HG03039 (cell line): ENCODE measurements around the gene ADCY7.

Experiments
- ATAC-seq: cut with Tn5 transposase; IDR thresholded peaks from one replicate; pipeline ENCODE4 v1.9.1; 2021; ENCODE audit warnings: mild to moderate bottlenecking, moderate library complexity; ENCODE audit not compliant: unreplicated experiment

The ADCY7 gene

DNA sequence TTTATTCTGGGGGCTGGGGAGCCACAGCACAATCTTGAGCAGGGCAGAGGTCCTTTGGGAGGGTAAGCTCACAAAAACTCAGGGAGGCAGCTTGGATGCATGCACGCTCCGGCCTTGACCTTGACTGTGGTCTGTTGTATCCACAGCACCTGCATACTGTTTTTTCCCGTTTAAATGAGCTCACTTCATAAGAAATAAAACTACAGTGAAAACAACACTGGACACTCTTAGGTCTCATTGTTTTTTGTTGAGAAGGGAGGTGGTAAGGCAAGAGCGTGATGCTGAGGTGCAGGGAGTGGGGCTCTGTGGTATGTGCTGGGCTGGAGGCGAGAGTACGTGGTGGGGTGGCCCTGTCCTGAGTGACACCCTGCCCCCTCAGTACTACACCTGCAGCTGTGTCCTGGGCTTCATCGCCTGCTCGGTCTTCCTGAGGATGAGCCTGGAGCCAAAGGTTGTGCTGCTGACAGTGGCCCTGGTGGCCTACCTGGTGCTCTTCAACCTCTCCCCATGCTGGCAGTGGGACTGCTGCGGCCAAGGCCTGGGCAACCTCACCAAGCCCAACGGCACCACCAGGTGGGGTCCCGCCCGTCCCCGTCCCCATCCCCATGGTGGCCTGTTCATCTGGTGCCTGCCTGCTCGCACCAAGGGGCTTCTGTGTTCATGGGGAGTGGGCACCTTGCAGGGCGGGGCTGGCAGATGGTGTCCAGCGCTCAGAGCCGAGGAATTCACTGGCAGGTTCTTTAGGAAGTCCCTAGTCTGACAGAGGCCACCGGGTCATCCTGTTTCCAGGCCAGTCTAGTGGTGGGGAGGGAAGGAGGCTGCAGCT lies 44.2 kb downstream of the ADCY7 start:
- no peak for ATAC-seq

DNA sequence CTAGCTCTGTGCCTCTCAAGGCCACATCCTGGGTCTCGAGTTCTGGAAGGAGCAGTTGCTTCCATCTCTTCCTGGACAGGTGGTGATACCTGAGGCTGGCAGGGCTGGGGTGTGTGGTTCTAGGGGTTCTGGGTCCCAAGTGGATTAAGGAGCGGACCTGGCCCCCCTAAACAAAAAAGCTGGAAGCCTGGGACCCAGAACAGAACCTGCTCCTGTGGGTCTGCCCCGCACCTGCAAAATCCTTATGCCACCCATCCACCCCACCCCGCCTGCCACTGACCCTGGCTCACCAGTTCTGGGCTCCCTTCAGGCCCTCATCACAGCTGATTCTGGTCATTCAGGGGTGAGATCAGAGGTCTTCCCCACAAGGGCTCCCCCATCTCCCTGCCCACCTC lies 44.8 kb downstream of the ADCY7 start:
- no peak for ATAC-seq

DNA sequence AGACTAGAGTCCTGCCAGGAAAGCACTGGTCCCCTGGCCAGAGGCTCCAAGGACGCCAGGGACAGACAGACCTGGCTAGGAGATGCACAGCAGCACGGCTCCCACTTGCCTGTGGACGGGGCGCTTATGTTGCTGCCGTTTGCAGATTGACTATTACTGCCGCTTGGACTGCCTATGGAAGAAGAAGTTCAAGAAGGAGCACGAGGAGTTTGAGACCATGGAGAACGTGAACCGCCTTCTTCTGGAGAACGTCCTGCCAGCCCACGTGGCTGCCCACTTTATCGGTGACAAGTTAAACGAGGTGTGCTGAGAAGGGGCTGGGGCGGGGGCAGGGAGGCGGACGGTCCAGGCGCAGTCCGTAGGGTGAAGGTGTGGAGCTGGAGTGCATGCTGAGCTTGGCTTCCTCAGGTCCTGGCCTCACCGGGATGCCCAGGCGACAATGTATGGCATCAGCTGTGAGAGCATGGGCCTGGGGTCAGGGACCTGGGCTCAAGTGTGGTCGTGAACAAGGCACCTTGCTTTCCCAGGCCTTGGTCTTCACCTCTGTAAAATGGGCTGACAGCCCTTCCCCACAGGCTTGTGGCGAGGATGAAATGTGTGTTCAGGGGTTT lies 45.6 kb downstream of the ADCY7 start:
- ATAC-seq: no peak

DNA sequence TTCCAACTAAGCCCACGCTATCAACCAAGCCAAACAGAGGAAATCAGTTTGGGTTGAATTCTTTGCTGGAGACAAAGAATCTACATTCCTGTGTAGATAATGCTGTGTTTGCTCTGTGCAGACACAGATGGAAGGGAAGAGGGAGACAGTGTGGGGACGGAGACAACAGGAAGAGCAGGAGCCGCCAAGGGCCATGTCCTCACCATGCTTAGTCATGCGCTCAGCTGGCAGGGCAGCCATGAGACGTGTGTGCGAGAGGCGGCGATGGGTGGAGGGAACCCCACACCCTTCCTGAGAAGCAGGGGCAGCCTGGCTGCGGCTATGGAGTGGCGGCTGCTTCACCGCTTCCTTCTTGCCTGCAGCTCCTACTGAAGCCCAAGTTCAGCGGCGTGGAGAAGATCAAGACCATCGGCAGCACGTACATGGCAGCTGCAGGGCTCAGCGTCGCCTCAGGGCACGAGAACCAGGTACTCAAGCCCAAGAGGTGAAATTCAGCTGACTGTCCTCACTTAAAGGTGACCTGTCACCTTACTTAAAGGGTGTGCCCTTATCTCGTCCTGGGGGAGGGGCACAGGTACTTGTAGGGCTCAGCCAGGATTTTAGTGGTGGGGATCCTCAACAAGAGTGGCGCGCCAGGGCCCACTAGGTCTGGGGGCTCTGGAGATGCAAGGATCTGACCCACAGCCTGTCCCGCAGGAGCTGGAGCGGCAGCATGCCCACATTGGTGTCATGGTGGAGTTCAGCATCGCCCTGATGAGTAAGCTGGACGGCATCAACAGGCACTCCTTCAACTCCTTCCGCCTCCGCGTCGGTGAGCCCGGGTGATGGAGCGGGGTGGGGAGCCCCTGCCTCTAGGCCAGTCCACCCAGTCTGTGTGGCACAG lies 47.5 kb downstream of the ADCY7 start:
- ATAC-seq: no peak

DNA sequence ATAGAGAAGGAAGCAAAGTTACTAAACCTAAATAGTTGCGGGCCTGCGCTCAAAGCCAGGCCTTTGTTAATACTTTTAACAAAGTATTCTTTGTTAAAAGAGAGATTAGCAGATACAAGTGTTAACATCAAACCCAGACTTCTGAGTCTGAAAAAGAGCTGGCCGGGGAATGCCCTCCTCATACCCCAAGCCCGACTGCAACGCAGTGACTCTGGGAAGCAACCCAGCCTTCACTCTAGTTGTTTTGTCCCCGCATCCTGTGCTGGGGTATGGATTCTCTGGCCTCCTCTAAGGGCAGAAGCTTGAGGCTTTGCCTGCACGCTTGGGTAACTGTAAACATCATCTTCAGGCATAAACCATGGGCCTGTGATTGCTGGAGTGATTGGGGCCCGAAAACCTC lies 48.3 kb downstream of the ADCY7 start:
- no peak for ATAC-seq

DNA sequence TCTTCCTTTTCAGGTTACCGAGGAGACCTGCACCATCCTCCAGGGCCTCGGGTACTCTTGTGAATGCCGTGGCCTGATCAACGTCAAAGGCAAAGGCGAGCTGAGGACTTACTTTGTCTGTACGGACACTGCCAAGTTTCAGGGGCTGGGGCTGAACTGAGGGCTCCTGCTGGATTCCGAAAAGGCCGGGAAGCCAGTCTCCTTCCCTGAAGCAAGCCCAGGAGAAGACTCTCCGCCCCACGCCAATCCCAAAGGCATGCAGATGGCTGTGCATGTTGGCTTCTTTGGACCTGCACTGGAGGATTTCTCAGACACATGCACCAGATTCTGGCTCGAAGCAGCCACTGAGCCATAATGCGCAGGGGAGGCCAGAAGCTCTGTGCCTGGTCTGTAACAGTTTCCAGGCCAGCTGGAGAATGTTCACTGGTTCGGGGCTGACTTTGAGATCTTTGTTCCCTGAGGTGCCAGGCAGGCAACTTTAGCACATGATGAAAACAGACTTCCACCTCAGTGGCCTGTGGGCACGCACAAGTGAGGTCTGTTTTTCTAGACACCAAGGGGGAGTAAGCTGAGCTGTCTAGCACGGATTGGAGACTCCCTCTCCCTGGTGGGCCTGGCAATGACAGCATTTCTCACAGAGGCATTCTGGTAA lies 49.1 kb downstream of the ADCY7 start:
- ATAC-seq: no peak

DNA sequence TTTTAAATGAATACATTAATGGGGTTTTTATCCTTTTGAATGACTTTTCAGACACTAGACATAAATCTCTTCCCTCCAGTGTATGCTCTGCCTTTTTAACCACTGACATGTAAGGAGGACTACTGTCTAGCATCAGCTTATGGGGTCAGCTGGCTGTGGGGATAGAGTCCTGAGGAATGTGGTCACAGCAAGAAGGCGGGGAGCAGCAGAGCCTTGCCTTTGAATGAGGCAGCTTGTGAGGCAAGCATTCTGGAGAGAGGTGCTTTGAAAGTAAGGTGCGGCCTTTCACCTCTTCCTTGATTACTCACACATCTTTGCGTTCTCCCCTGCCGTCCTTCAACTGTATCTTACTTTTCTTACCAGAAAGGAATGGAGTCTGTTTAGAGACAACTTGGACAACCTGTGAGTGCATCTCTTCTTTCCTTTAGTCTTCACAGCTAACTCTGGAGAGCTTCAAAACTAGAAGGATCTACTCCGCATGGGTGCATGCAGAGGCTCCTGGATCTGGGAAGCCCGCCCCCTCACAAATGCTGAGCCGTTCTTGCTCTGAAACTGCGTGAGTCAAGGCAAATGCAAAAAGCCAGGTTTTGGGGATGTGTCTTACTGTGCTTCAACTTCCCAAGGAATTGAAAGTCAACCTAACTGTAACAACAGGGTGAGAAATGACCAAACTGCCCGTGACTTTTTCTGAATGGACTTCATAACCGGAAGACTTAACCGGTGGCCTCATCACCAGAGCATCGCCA lies 49.9 kb downstream of the ADCY7 start:
- ATAC-seq: no peak

DNA sequence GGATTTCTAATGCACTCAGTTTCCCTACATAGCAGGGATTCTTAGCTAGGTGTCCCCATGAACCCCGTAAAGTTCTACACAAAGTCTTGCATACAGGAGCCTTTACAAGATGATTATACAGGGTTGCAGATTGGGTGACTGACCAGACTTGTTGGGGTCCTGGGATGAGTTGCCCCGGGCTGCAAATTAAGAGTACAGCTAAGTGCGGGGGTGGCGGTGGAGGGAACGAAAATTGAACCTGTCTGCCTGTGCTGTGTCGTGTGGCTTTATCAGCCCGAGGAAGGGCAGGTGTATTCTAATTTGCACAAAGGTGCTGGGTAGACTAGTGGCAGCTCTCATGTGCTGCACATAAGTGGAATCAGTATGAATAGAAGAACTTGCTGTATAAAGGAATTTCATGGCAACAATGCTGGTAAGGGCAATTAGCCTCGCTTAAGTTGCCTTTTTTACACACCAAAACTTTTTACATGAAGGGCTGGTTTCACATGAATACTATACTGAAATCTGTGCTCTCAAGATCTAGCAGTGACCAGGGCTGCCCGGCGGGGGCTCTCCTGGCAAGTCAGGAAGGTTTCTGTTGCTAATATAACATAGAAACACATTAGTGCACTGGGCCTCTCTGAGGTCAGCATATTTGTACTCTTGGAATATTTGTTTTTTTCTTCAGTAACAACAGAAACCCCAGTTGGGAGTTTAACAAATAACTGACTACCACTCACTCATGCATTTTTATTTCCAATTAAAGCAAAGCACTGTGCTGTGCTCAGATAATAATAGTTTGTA lies 50.7 kb downstream of the ADCY7 start:
- ATAC-seq: no peak

DNA sequence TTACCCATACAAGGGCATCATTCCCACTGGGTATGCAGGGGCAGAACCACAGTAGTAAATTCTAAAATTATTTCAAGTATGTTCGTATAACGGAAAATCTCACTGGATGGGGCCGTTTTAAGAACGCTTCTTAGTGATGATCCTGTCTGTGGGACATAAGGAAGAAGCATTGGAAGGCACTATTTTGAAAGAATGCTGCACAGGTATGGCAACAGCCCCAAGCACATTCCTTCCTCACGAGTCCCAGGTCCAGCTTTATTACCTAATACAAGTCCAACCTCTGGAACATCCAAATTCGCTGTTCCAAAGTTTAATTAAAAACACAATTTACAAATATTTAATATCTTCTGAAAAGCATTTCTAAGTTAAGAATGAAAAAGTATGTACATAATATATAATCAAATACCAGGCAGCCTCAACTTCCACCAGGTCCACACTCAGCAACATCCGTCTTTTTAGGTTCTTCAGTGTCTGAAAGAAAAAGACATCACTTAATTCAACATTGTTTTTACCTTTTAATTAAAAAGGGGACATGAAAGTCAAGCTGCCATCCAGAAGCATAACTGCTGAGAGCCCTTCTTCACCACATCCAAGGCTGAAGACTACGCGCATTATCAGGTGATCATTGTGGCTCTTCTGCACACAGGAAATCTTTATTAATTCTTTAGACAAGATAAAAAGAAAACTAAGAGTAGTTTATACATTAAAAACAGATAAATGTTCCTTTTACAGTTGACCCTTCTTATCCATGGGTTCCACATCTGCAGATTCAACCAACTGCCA lies 52.6 kb downstream of the ADCY7 start:
- ATAC-seq: no peak

DNA sequence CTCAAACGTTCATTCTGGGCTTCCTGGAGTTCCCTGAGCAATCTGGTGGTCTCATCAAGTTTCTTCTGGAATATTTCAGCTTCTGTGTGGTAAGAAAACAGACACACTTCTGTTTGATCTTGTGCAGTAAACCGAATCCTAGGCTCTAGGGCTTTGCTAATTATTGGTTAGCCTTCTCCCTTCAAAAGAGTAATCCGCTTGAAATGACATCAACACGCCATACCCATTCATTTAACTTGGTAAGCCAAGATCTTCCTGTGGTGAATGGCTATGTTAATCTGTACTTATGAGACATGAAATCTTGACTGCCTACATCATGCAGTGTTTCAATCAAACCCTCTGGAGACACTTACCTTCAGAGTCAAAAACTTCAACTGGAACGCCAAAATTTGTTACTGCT lies 54.0 kb downstream of the ADCY7 start:
- ATAC-seq: no peak

DNA sequence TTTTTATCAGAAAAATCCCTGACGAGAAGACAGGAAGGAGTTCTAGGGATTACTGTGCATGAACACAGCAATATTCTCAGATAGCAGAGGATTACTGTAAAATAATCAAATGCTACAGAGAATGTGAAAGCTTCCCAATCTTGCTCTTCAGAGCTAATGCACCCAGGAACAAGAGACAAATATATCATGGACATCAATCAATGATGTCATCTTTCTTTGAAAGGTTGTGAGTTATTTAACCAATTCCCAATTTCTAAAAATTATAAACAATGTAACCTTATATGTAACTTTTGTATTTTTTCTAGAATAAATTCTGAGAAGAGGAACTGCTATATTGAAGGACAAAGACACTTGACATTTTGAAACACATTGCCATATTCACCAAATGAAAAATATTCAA lies 56.0 kb downstream of the ADCY7 start:
- no peak for ATAC-seq

DNA sequence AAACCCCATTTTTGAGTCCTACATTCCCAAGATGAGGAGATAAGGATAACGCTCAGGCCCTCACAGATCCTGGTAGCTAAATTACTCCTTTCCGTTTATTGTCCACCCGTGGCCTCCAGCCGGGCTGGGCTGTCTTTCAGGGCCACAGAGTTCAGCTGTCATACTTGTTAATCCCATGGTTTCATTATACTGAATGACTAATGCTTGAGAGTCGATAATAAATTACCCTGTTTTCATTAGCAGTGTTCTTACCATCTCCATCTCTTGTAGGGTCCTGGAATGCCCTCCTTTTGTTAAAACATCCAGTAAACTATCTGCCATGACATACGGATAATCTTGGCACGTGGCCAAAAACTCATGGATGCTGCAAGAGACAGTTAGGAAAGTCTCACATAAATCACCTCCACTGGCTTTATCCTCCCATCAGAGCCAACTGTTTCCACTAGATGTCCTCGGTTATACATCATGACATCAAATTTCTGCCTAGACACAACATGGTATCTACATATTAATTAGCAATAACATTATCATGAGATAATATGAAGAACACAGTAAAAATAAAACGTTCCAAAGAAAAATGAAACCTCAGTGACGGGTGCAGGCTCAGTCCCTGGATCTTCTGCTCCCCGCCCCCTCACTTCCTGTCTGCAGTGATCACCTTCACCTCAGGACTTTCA lies 57.1 kb downstream of the ADCY7 start:
- ATAC-seq: no peak

DNA sequence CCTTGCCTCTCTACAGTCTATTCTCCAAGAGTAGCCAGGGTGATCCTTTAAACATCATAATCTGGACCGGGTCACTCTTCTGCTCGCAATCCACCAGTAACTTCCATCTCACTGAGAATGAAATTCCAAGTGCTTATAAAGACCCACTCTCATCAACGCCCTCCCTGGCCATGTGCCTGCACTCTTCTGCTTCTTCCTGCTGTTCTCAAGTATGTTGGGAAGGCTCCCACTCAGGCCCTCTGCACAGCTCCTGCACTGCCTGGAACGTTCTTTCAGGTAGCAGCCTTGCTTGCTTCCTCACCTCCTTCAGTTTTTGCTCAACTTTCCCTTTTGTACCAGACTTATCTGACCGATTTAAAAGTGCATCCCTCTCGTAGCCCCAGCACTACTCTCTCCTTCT lies 58.0 kb downstream of the ADCY7 start:
- no peak for ATAC-seq

DNA sequence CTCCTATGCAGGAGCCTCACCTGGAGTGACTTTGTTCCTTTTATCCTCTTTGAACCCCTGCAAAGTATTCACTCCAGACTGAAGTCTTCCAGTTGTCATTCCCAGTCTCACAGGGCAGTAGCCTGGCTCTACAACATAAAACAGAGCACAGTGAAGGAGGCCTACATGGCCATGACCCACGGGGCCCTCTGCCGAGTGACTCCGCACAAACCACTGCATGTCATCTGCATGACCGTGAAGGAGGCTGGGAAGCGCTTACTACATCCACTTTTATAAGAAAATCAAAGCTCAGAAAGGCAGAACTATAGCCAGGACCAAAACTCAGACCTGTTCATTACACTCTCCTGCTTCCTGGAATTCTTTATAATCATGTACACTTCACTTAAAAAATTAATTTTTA lies 59.9 kb downstream of the ADCY7 start:
- ATAC-seq: no peak

DNA sequence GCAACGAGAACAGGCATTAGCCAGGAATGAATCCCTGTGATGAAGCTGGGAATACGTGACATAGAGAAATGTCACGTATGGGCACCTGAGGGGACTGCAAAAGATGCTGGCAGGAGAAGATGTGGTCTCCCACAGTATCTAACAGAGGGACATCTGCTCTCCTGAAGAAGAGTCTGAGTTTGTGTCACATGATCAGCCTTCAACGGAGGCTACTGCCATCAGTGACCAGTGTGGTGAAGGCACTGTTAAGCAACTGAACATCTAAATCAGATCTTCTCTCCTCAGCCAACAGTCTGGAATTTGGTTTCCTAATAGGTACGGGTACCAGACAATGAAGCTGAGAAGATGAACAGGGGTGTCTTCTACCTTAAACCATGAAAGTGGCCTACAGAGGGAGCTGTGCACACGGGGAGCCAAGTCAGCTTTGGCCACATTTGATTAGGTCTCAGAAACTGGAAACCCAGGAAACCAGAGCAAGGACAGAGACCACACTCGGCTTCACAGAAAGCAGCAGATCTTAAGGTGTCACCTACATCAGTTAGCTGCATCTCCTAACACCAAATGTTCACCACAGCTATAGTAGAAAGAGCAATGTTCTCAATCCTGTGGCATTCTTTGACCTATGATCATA lies 60.6 kb downstream of the ADCY7 start:
- no peak for ATAC-seq

DNA sequence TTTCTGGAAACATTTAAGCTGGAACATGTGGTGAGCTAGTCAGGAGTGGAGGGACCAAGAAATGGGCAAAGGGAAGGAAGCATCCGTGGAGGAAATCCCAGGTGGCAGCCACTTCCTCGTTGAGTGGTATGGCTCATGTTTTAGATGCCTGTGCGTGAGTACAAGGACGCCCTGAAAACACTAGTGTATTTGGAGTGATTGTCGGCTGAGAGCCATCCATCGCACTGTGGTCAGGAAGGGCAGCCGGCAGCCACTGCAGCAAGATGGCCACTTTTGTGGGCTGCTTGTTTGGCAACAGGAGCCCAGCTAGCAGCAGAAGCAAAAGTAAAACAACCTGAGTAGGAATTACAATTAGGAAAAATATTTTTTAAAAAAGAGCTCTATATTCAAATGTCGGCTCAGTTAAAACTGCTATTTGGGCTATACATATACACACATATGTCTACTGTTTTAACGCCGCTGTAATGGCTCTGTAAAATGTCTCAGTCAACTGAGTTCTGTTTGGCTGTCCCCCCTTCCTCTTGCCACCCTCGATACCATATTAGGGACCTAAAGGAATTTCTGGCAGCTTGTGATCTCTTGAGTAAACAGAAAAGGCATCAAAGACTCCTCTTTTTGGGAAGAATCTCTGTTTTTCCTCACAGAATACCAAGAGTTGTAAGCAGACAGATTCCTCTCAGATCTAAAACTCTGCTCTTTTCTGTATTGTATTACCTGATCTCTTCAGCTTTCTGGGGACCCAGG lies 63.3 kb downstream of the ADCY7 start:
- ATAC-seq: no peak

DNA sequence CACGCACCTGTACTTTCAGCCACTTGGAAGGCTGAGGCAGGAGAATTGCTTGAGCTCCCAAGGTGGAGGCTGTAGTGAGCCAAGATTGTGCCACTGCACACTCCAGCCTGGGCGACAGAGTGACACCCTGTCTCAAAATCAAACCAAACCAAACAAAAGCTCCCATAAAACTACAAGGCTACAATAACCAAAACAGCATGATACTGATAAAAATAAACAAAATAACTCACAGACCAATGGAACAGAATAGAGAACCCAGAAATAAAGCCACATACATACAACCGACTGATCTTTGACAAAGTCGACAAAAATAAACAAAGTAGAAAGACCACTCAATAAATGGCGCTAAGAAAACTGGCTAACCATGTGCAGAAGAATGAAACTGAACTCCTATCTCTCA lies 65.2 kb downstream of the ADCY7 start:
- ATAC-seq: no peak
